ENCODE results near the gene C16orf90. TPM values are rescaled to one million over a fixed set of nuclear protein-coding genes. Genes with fewer than 3 reads are reported as not detected.

The C16orf90 gene
- total RNA-seq, 2 experiments from 2014 or later: not detected

DNA sequence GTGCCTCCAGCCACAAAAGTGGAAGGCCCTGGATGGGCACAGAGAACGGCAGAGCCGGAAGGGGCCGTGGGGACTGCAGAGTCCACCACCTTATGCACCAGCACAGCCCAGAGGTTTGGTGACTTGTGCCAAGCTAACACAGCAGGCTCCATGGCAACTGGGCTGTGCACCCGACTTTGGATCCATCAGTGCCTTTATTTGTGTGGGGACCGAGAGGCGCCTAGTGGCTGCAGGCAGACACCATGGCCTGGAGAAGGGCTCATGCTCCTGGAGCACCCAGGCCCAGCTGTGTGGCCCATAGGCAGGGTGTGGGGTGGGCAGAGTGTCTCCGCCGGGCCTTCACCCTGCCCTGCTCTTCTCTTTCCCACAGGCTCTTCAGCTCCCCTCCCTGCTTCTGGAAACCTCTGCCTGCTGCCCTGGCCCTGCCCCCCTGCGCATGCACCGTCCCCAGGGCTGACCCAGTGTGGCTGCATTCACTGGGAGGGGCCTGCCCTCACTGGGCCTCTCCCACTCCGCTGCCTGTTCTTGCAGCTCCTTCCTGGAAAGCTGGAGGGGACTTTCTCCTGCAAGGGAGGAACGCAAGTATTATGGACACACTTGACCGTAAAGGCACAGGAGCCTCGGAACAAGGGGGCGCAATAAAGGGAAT, 10.1 kb downstream of the C16orf90 start:
- no peak overlapping the region for H3K4me3 ChIP-seq (ENCODE audit: low read length)
- H3K27me3 ChIP-seq (ENCODE audit: control insufficient read depth in 1 of 2, insufficient read depth in 2 of 2, low read length in 2 of 2): no peaks in the 10 kb centered on the region
- H3K4me1 Mint-ChIP-seq (ENCODE audit: low read depth): no peaks in the 10 kb centered on the region
- no peaks in the 10 kb centered on the region for H3K4me1 ChIP-seq (ENCODE audit: insufficient read depth, low read length)
- ChIA-PET POLR2A (no interaction called here), CTCF (interaction anchor here (1.2 kb wide), 1 partner anchor 16 kb away, joined by 4 read pairs; the partner anchor contains the start of gene CLUAP1)
- peaks cover 53% of the 10 kb centered on the region for H3K36me3 Mint-ChIP-seq (ENCODE audit: low read depth)
- no peak overlapping the region for H3K4me3 Mint-ChIP-seq
- no peak for ATAC-seq (ENCODE audit: poor library complexity)
- TF ChIP-seq, protein P1, sequence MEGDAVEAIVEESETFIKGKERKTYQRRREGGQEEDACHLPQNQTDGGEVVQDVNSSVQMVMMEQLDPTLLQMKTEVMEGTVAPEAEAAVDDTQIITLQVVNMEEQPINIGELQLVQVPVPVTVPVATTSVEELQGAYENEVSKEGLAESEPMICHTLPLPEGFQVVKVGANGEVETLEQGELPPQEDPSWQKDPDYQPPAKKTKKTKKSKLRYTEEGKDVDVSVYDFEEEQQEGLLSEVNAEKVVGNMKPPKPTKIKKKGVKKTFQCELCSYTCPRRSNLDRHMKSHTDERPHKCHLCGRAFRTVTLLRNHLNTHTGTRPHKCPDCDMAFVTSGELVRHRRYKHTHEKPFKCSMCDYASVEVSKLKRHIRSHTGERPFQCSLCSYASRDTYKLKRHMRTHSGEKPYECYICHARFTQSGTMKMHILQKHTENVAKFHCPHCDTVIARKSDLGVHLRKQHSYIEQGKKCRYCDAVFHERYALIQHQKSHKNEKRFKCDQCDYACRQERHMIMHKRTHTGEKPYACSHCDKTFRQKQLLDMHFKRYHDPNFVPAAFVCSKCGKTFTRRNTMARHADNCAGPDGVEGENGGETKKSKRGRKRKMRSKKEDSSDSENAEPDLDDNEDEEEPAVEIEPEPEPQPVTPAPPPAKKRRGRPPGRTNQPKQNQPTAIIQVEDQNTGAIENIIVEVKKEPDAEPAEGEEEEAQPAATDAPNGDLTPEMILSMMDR (IDR thresholded peaks at IDR 0.05): no peak
- no peak for DNase-seq
- no peaks in the 10 kb centered on the region for H3K9me3 Mint-ChIP-seq
- intact Hi-C loops (cut with DNase I, micrococcal nuclease): no loop called here
- no peak overlapping the region for H3K27ac ChIP-seq (ENCODE audit: low read depth in 1 of 2, low read length in 2 of 2)
- no peaks in the 10 kb centered on the region for H3K27me3 Mint-ChIP-seq
- no peaks in the 10 kb centered on the region for H3K9me3 ChIP-seq (ENCODE audit: control insufficient read depth in 1 of 2, insufficient read depth in 1 of 2, low read length in 2 of 2)
- no peak overlapping the region for H3K27ac Mint-ChIP-seq
- H3K36me3 ChIP-seq (ENCODE audit: insufficient read depth, low read length): peaks cover 51% of the 10 kb centered on the region

- Histone ChIP-seq H3K27ac (ENCODE audit: low read depth in 1 of 2, low read length in 2 of 2) (no peak overlapping the region), H3K9me3 (ENCODE audit: control insufficient read depth in 1 of 2, insufficient read depth in 1 of 2, low read length in 2 of 2) (no peaks in the 10 kb centered on the region), H3K4me1 (ENCODE audit: insufficient read depth, low read length) (no peaks in the 10 kb centered on the region), H3K27me3 (ENCODE audit: control insufficient read depth in 1 of 2, insufficient read depth in 2 of 2, low read length in 2 of 2) (no peaks in the 10 kb centered on the region), H3K36me3 (ENCODE audit: insufficient read depth, low read length) (peaks cover 58% of the 10 kb centered on the region), H3K4me3 (ENCODE audit: low read length) (no peak overlapping the region)
- no peaks in the 10 kb centered on the region for H3K4me1 Mint-ChIP-seq (ENCODE audit: low read depth)
- ChIA-PET CTCF (no interaction called here), POLR2A (no interaction called here)
- H3K27me3 Mint-ChIP-seq: no peaks in the 10 kb centered on the region
- TF ChIP-seq, protein P1 (IDR thresholded peaks at IDR 0.05): no peak
- H3K9me3 Mint-ChIP-seq: no peaks in the 10 kb centered on the region
- DNase-seq: no peak
- H3K4me3 Mint-ChIP-seq: no peak overlapping the region
- peaks cover 60% of the 10 kb centered on the region for H3K36me3 Mint-ChIP-seq (ENCODE audit: low read depth)
- intact Hi-C loops (cut with DNase I, micrococcal nuclease): no loop called here
- H3K27ac Mint-ChIP-seq: no peak overlapping the region
- ATAC-seq (ENCODE audit: poor library complexity): no peak
Measured at GRCh38 chr16:3484318-3485096, 10.8 kb downstream of the C16orf90 start.

DNA sequence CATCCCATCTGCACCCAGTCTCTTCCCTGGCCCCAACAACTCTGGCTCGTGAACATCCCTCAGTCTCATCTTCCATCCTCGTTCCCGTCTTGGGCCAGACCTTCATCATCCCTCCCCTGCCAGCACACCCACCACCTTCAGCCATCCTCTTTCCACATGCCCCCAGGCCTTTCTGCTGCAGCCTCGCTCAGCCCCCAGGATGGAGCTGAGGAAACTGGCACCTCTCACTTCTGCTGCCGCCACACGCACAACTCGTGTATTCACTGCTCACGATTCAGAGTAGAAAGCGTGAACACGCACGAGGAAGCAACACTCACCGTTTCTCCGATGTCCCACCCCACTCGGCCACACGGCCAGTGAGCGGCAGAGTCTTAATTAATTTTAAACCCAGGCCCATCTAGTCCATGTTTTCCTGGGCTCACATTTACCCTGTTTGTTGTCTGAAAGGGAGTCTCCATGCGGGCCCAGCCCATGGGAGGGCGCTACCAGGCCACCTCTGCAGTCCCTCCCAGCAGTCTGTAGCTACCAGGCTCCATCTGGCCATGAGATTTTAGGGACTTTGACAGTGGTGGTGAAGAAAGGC, 12.5 kb downstream of the C16orf90 start:
- Histone ChIP-seq H3K36me3 (ENCODE audit: insufficient read depth, low read length) (peaks cover 68% of the 10 kb centered on the region), H3K4me1 (ENCODE audit: insufficient read depth, low read length) (no peaks in the 10 kb centered on the region), H3K9me3 (ENCODE audit: control insufficient read depth in 1 of 2, insufficient read depth in 1 of 2, low read length in 2 of 2) (no peaks in the 10 kb centered on the region), H3K27ac (ENCODE audit: low read depth in 1 of 2, low read length in 2 of 2) (no peak overlapping the region), H3K4me3 (ENCODE audit: low read length) (no peak overlapping the region), H3K27me3 (ENCODE audit: control insufficient read depth in 1 of 2, insufficient read depth in 2 of 2, low read length in 2 of 2) (no peaks in the 10 kb centered on the region)
- no peak for DNase-seq
- ChIA-PET POLR2A (no interaction called here), CTCF (interaction anchor here (1.0 kb wide), 1 partner anchor 17 kb away, joined by 4 read pairs; no protein-coding TSS in a partner anchor)
- H3K9me3 Mint-ChIP-seq: no peaks in the 10 kb centered on the region
- intact Hi-C loops (cut with DNase I, micrococcal nuclease): no loop called here
- H3K27ac Mint-ChIP-seq: no peak overlapping the region
- TF ChIP-seq, protein P1 (IDR thresholded peaks at IDR 0.05): no peak
- no peak overlapping the region for H3K4me3 Mint-ChIP-seq
- no peak for ATAC-seq (ENCODE audit: poor library complexity)
- H3K36me3 Mint-ChIP-seq (ENCODE audit: low read depth): peaks cover 72% of the 10 kb centered on the region
- H3K4me1 Mint-ChIP-seq (ENCODE audit: low read depth): no peaks in the 10 kb centered on the region
- no peaks in the 10 kb centered on the region for H3K27me3 Mint-ChIP-seq

All from CD4-positive, alpha-beta T cell (primary cell).